22Rv1 (cell line): ENCODE measurements around the gene FHIT.

ENCODE experiments used
- CTCF ChIP-seq: fragments of 450-650 bp; IDR thresholded peaks from 2 replicates; pipeline ENCODE4 v1.5.1; 2017; ENCODE audit warnings: mild to moderate bottlenecking
- ZFX ChIP-seq: fragments of 450-650 bp; IDR thresholded peaks from 2 replicates; pipeline ENCODE4 v1.6.1; 2017; ENCODE audit warnings: antibody characterized with exemption, borderline replicate concordance

- TF ChIP-seq CTCF (no peak), ZFX (no peak)
These were observed 278.7 kb downstream of the FHIT start for GRCh38 chr3:60972599-60972998.
